Mucosa of stomach (tissue), 1 donor: ENCODE measurements around the gene TEAD3.
"Not testable (repeated sequence)": the region's sequence is repeated elsewhere in the genome, so short reads cannot be mapped to it uniquely, and the experiment has no call there.

Source experiments
- H3K27me3 ChIP-seq: one replicate; pipeline ENCODE4 v1.7.0; 2013; ENCODE audit warnings: mild to moderate bottlenecking, low read length; ENCODE audit not compliant: control insufficient read depth, insufficient read depth
- H3K36me3 ChIP-seq: one replicate; pipeline ENCODE4 v1.7.0; 2013; ENCODE audit warnings: low read length; ENCODE audit not compliant: control insufficient read depth, insufficient read depth
- H3K4me1 ChIP-seq: one replicate; pipeline ENCODE4 v1.7.0; 2013; ENCODE audit warnings: mild to moderate bottlenecking, low read length; ENCODE audit not compliant: control insufficient read depth, insufficient read depth
- H3K4me3 ChIP-seq: one replicate; pipeline ENCODE4 v1.7.0; 2013; ENCODE audit warnings: low read length
- H3K9ac ChIP-seq: one replicate; pipeline ENCODE4 v1.7.0; 2013; ENCODE audit warnings: mild to moderate bottlenecking, low read length, moderate library complexity
- H3K9me3 ChIP-seq: one replicate; pipeline ENCODE4 v1.7.0; 2013; ENCODE audit warnings: mild to moderate bottlenecking, low read length, moderate library complexity; ENCODE audit not compliant: control insufficient read depth
- donor health status: Pancreatic carcinoma.

The TEAD3 gene

GRCh38 chr6:35522660-35523658 lies 26.1 kb upstream of the TEAD3 start:
- no peaks in the 10 kb centered on the region for H3K9me3 ChIP-seq
- H3K4me1 ChIP-seq, result no peaks in the 10 kb centered on the region
- H3K36me3 ChIP-seq, result no peaks in the 10 kb centered on the region
- no peaks in the 10 kb centered on the region for H3K27me3 ChIP-seq
- H3K9ac ChIP-seq, result no peak overlapping the region
- H3K4me3 ChIP-seq, result no peak overlapping the region

GRCh38 chr6:35522151-35522550 lies 25.3 kb upstream of the TEAD3 start:
- Histone ChIP-seq H3K4me1 (no peaks in the 10 kb centered on the region), H3K36me3 (no peaks in the 10 kb centered on the region), H3K4me3 (no peak overlapping the region), H3K9ac (no peak overlapping the region), H3K27me3 (no peaks in the 10 kb centered on the region), H3K9me3 (no peaks in the 10 kb centered on the region)

- Histone ChIP-seq H3K4me3 (no peak overlapping the region), H3K27me3 (no peaks in the 10 kb centered on the region), H3K4me1 (no peaks in the 10 kb centered on the region), H3K9ac (no peak overlapping the region), H3K36me3 (no peaks in the 10 kb centered on the region), H3K9me3 (no peaks in the 10 kb centered on the region)
Measured at GRCh38 chr6:35521235-35521634, 24.4 kb upstream of the TEAD3 start.

- no peaks in the 10 kb centered on the region for H3K27me3 ChIP-seq
- H3K9ac ChIP-seq, result no peak overlapping the region
- H3K4me1 ChIP-seq, result no peaks in the 10 kb centered on the region
- no peaks in the 10 kb centered on the region for H3K9me3 ChIP-seq
- H3K4me3 ChIP-seq, result no peak overlapping the region
- H3K36me3 ChIP-seq, result no peaks in the 10 kb centered on the region
Measured at GRCh38 chr6:35519313-35520015, 22.6 kb upstream of the TEAD3 start.

GRCh38 chr6:35518566-35519312 lies 21.9 kb upstream of the TEAD3 start:
- H3K27me3 ChIP-seq, result no peaks in the 10 kb centered on the region
- no peaks in the 10 kb centered on the region for H3K9me3 ChIP-seq
- no peaks in the 10 kb centered on the region for H3K36me3 ChIP-seq
- no peaks in the 10 kb centered on the region for H3K4me1 ChIP-seq
- no peak overlapping the region for H3K9ac ChIP-seq
- H3K4me3 ChIP-seq, result no peak overlapping the region

GRCh38 chr6:35517978-35518377 lies 21.1 kb upstream of the TEAD3 start:
- H3K9ac ChIP-seq, H3K9me3 ChIP-seq, H3K27me3 ChIP-seq, H3K36me3 ChIP-seq, H3K4me1 ChIP-seq, H3K4me3 ChIP-seq: not testable (repeated sequence)

- Histone ChIP-seq H3K4me1 (no peaks in the 10 kb centered on the region), H3K9ac (no peak overlapping the region), H3K27me3 (peaks cover 9% of the 10 kb centered on the region), H3K4me3 (no peak overlapping the region), H3K36me3 (no peaks in the 10 kb centered on the region), H3K9me3 (no peaks in the 10 kb centered on the region)
Measured at GRCh38 chr6:35516712-35517111, 19.8 kb upstream of the TEAD3 start.

GRCh38 chr6:35515939-35516338 lies 19.1 kb upstream of the TEAD3 start:
- H3K4me3 ChIP-seq, result not testable (repeated sequence)

GRCh38 chr6:35514587-35514986 lies 17.7 kb upstream of the TEAD3 start:
- peaks cover 4% of the 10 kb centered on the region for H3K4me1 ChIP-seq
- H3K36me3 ChIP-seq, result no peaks in the 10 kb centered on the region
- peaks cover 30% of the 10 kb centered on the region for H3K27me3 ChIP-seq
- no peaks in the 10 kb centered on the region for H3K9me3 ChIP-seq
- no peak overlapping the region for H3K4me3 ChIP-seq
- no peak overlapping the region for H3K9ac ChIP-seq

More at GRCh38 chr6:35515939-35516338, 19.1 kb upstream of the TEAD3 start:
- H3K4me1 ChIP-seq, H3K36me3 ChIP-seq, H3K9ac ChIP-seq, H3K9me3 ChIP-seq: not testable (repeated sequence)
- H3K27me3 ChIP-seq, result peaks cover 17% of the 10 kb centered on the region

GRCh38 chr6:35512740-35513139 lies 15.9 kb upstream of the TEAD3 start, which contains the start of gene TULP1:
Gene TULP1 (minus strand): TSS chr6:35512896. CDS start chr6:35512858, 38 bp downstream.
- Histone ChIP-seq H3K4me3 (no peak within 1 kb of the TSS), H3K9ac (no peak within 1 kb of the TSS), H3K27me3 (peaks cover 39% of the 10 kb centered on the region), H3K4me1 (peaks cover 4% of the 10 kb centered on the region), H3K36me3 (no peaks in the 10 kb centered on the region), H3K9me3 (no peaks in the 10 kb centered on the region)

- Histone ChIP-seq H3K9me3 (no peaks in the 10 kb centered on the region), H3K9ac (no peak overlapping the region), H3K4me3 (no peak overlapping the region), H3K36me3 (no peaks in the 10 kb centered on the region), H3K4me1 (peaks cover 4% of the 10 kb centered on the region), H3K27me3 (peaks cover 39% of the 10 kb centered on the region)
Measured at GRCh38 chr6:35512006-35512405, 15.1 kb upstream of the TEAD3 start.
